HEK293 (cell line): ENCODE results near the gene KCNMA1.

Experiments used
- CTCF ChIA-PET: fragments of 350-600 bp; formaldehyde crosslinking; extraction: SDS; loops from one replicate; lab custom pipeline; 2021; ENCODE audit warnings: antibody characterized with exemption; lab: Yijun Ruan, JAX
- POLR2A ChIA-PET: fragments of 300-600 bp; formaldehyde crosslinking; extraction: SDS; loops from one replicate; lab custom pipeline; 2020; ENCODE audit warnings: antibody characterized with exemption, inconsistent platforms; lab: Yijun Ruan, JAX
- H3K27ac ChIP-seq: fragments of 200-500 bp; sonication (Bioruptor generic); 2 replicates; pipeline ENCODE4 v1.5.1; 2014; ENCODE audit warnings: low read depth, low read length, control low read depth, inconsistent platforms; ENCODE audit errors: extremely low read depth
- H3K36me3 ChIP-seq, 2 experiments: fragments of 200-500 bp in 1 of 2; sonication (Bioruptor generic) in 1 of 2; 1 replicate in 1 of 2; 2 replicates in 1 of 2; pipeline ENCODE4 v1.5.1; 2014 to 2017; ENCODE audit warnings: inconsistent platforms in 2 of 2, low read length in 2 of 2; ENCODE audit not compliant: control insufficient read depth in 2 of 2, insufficient read depth in 1 of 2
- H3K4me1 ChIP-seq: fragments of 200-500 bp; sonication (Bioruptor generic); 2 replicates; pipeline ENCODE4 v1.5.1; 2014; ENCODE audit warnings: mild to moderate bottlenecking, low read length, inconsistent platforms; ENCODE audit not compliant: control insufficient read depth, insufficient read depth
- H3K4me3 ChIP-seq: 2 replicates; pipeline ENCODE4 v1.5.1; 2011; ENCODE audit warnings: low read depth, mild to moderate bottlenecking, control low read depth, low read length, moderate library complexity
- H3K9me3 ChIP-seq: fragments of 200-500 bp; sonication (Bioruptor generic); 2 replicates; pipeline ENCODE4 v1.5.1; 2014; ENCODE audit warnings: low read depth, low read length, inconsistent platforms; ENCODE audit not compliant: control insufficient read depth, insufficient read depth
- ATF2 ChIP-seq: fragments of 450-650 bp; formaldehyde crosslinking; IDR thresholded peaks from 2 replicates; pipeline ENCODE4 v1.5.1; 2016; ENCODE audit warnings: missing biosample characterization, missing genetic modification characterization, low read depth
- BCL11B ChIP-seq: fragments of 450-650 bp; formaldehyde crosslinking; IDR thresholded peaks from 2 replicates; pipeline ENCODE4 v1.5.1; 2016; ENCODE audit warnings: low read depth, missing biosample characterization, missing genetic modification characterization
- BCL6B ChIP-seq: fragments of 450-650 bp; formaldehyde crosslinking; IDR thresholded peaks from 2 replicates; pipeline ENCODE4 v1.5.1; 2017; ENCODE audit warnings: missing biosample characterization, missing genetic modification characterization
- HOXA7 ChIP-seq: sonication (generic); formaldehyde crosslinking; IDR thresholded peaks from 2 replicates; pipeline ENCODE4 v1.8.1; 2022; ENCODE audit warnings: missing genetic modification reagents, borderline replicate concordance
- KLF10 ChIP-seq: fragments of 450-650 bp; IDR thresholded peaks from 2 replicates; pipeline ENCODE4 v1.5.1; 2018; ENCODE audit warnings: missing biosample characterization, mild to moderate bottlenecking, missing genetic modification characterization
- KLF9 ChIP-seq: fragments of 450-650 bp; formaldehyde crosslinking; IDR thresholded peaks from 2 replicates; pipeline ENCODE4 v1.5.1; 2016; ENCODE audit warnings: missing biosample characterization, missing genetic modification characterization, low read depth
- PRDM1 ChIP-seq: fragments of 450-650 bp; formaldehyde crosslinking; IDR thresholded peaks from 2 replicates; pipeline ENCODE4; 2016; ENCODE audit warnings: missing biosample characterization, missing genetic modification characterization
- REPIN1 ChIP-seq: fragments of 450-650 bp; formaldehyde crosslinking; IDR thresholded peaks from 2 replicates; pipeline ENCODE4 v1.5.1; 2017; ENCODE audit warnings: missing biosample characterization, missing genetic modification characterization, low read depth
- ZNF114 ChIP-seq: fragments of 450-650 bp; formaldehyde crosslinking; IDR thresholded peaks from 2 replicates; pipeline ENCODE4 v1.5.0; 2017; ENCODE audit warnings: missing biosample characterization, missing genetic modification characterization
- ZNF146 ChIP-seq: fragments of 450-650 bp; formaldehyde crosslinking; IDR thresholded peaks from 2 replicates; pipeline ENCODE4 v1.5.1; 2016; ENCODE audit warnings: missing biosample characterization, missing genetic modification characterization
- ZNF169 ChIP-seq: fragments of 450-650 bp; formaldehyde crosslinking; IDR thresholded peaks from 2 replicates; pipeline ENCODE4 v1.5.1; 2016; ENCODE audit warnings: missing biosample characterization, missing genetic modification characterization
- ZNF174 ChIP-seq: fragments of 450-650 bp; formaldehyde crosslinking; IDR thresholded peaks from 2 replicates; pipeline ENCODE4 v1.5.0; 2017; ENCODE audit warnings: missing biosample characterization, mild to moderate bottlenecking, missing genetic modification characterization
- ZNF239 ChIP-seq: fragments of 450-650 bp; formaldehyde crosslinking; IDR thresholded peaks from 2 replicates; pipeline ENCODE4 v1.5.1; 2016; ENCODE audit warnings: missing biosample characterization, missing genetic modification characterization
- ZNF302 ChIP-seq: fragments of 450-650 bp; formaldehyde crosslinking; IDR thresholded peaks from 2 replicates; pipeline ENCODE4 v1.5.1; 2016; ENCODE audit warnings: missing biosample characterization, missing genetic modification characterization, low read depth
- ZNF335 ChIP-seq: fragments of 450-650 bp; formaldehyde crosslinking; conservative IDR thresholded peaks from 2 replicates; pipeline ENCODE4 v1.5.1; 2016; ENCODE audit warnings: missing biosample characterization, missing genetic modification characterization
- ZNF341 ChIP-seq: fragments of 450-650 bp; formaldehyde crosslinking; IDR thresholded peaks from 2 replicates; pipeline ENCODE4; 2016; ENCODE audit warnings: low read depth, missing biosample characterization, missing genetic modification characterization
- ZNF501 ChIP-seq: fragments of 450-650 bp; formaldehyde crosslinking; IDR thresholded peaks from 2 replicates; pipeline ENCODE4 v1.5.1; 2016; ENCODE audit warnings: missing biosample characterization, missing genetic modification characterization
- ZNF521 ChIP-seq: fragments of 450-650 bp; formaldehyde crosslinking; IDR thresholded peaks from 2 replicates; pipeline ENCODE4 v1.5.1; 2017; ENCODE audit warnings: missing biosample characterization, mild to moderate bottlenecking, missing genetic modification characterization
- ZNF626 ChIP-seq: fragments of 450-650 bp; sonication (Bioruptor Pico); formaldehyde crosslinking; IDR thresholded peaks from 2 replicates; pipeline ENCODE4 v1.5.1; 2018; ENCODE audit warnings: missing biosample characterization, missing genetic modification characterization, inconsistent platforms
- ZNF654 ChIP-seq: fragments of 450-650 bp; formaldehyde crosslinking; IDR thresholded peaks from 2 replicates; pipeline ENCODE4 v1.5.1; 2016; ENCODE audit warnings: low read depth, missing biosample characterization, missing genetic modification characterization
- ZSCAN16 ChIP-seq: fragments of 450-650 bp; formaldehyde crosslinking; IDR thresholded peaks from 2 replicates; pipeline ENCODE4 v1.5.1; 2016; ENCODE audit warnings: missing biosample characterization, missing genetic modification characterization
- TF ChIP-seq, protein P1 (sequence below): fragments of 450-650 bp; IDR thresholded peaks from 2 replicates; pipeline ENCODE4 v1.5.1; 2018; ENCODE audit warnings: missing biosample characterization, missing genetic modification characterization
- TF ChIP-seq, protein P2 (sequence below): fragments of 450-650 bp; formaldehyde crosslinking; IDR thresholded peaks from 2 replicates; pipeline ENCODE4 v1.5.1; 2016; ENCODE audit warnings: missing biosample characterization, missing genetic modification characterization
- TF ChIP-seq, protein P3 (sequence below): fragments of 450-650 bp; formaldehyde crosslinking; IDR thresholded peaks from 2 replicates; pipeline ENCODE4 v1.5.1; 2016; ENCODE audit warnings: missing biosample characterization, missing genetic modification characterization

The KCNMA1 gene

GRCh38 chr10:76840802-76841201 is 796.8 kb downstream of the KCNMA1 start (continued):
- TF ChIP-seq ZNF169 (tag by site-specific recombination) (no peak), ZNF146 (no peak)
- TF ChIP-seq, protein P1, sequence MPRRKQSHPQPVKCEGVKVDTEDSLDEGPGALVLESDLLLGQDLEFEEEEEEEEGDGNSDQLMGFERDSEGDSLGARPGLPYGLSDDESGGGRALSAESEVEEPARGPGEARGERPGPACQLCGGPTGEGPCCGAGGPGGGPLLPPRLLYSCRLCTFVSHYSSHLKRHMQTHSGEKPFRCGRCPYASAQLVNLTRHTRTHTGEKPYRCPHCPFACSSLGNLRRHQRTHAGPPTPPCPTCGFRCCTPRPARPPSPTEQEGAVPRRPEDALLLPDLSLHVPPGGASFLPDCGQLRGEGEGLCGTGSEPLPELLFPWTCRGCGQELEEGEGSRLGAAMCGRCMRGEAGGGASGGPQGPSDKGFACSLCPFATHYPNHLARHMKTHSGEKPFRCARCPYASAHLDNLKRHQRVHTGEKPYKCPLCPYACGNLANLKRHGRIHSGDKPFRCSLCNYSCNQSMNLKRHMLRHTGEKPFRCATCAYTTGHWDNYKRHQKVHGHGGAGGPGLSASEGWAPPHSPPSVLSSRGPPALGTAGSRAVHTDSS (tag by site-specific recombination), result no peak

- CTCF ChIA-PET, result interaction anchor here (0.8 kb wide), 1 partner anchor 1295 kb away, joined by 3 read pairs; no protein-coding TSS in a partner anchor
- no peaks in the 10 kb centered on the region for H3K36me3 ChIP-seq
- no peak overlapping the region for H3K27ac ChIP-seq
- no peak overlapping the region for H3K4me3 ChIP-seq
- no peaks in the 10 kb centered on the region for H3K9me3 ChIP-seq
- H3K4me1 ChIP-seq, result no peaks in the 10 kb centered on the region
- TF ChIP-seq ZNF521 (tag by site-specific recombination), result no peak
- TF ChIP-seq ZNF302 (tag by site-specific recombination), result no peak
- TF ChIP-seq ZNF501 (tag by site-specific recombination), result no peak
- TF ChIP-seq PRDM1 (tag by site-specific recombination), result no peak
- TF ChIP-seq ZNF626 (tag by site-specific recombination), result no peak
- TF ChIP-seq, protein P2, sequence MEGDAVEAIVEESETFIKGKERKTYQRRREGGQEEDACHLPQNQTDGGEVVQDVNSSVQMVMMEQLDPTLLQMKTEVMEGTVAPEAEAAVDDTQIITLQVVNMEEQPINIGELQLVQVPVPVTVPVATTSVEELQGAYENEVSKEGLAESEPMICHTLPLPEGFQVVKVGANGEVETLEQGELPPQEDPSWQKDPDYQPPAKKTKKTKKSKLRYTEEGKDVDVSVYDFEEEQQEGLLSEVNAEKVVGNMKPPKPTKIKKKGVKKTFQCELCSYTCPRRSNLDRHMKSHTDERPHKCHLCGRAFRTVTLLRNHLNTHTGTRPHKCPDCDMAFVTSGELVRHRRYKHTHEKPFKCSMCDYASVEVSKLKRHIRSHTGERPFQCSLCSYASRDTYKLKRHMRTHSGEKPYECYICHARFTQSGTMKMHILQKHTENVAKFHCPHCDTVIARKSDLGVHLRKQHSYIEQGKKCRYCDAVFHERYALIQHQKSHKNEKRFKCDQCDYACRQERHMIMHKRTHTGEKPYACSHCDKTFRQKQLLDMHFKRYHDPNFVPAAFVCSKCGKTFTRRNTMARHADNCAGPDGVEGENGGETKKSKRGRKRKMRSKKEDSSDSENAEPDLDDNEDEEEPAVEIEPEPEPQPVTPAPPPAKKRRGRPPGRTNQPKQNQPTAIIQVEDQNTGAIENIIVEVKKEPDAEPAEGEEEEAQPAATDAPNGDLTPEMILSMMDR, result no peak
- POLR2A ChIA-PET, result interaction anchor here (0.7 kb wide), 1 partner anchor 73 kb away, joined by 7 read pairs; no protein-coding TSS in a partner anchor
Measured at GRCh38 chr10:76839276-76839675, 798.3 kb downstream of the KCNMA1 start.

DNA sequence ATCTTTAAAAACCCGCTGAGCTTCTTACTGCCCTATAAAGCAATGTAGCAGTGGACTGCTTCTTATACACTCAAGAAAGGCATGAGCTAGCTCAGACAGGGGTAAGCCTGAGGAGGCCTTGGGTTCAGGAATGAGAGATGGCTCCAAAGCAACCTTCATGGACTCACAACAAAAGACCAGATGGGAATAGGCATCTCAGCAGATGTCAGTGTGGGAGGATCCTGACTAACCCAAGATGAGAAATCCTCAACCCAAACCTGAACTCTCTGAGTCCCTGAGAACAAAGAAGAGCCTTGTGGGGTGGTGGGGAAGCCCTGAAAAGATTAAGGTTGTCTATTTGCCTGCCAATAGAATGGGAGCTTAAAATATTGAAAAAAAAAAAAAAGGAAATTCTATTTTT is 807.4 kb downstream of the KCNMA1 start:
- no peak for TF ChIP-seq ZSCAN16
- TF ChIP-seq ZNF335 (tag by site-specific recombination), result no peak
- TF ChIP-seq ZNF114 (tag by site-specific recombination), result no peak
- TF ChIP-seq REPIN1, result no peak
- TF ChIP-seq ZNF654 (tag by site-specific recombination), result no peak
- TF ChIP-seq, all 188 proteins: peak for 0
- Histone ChIP-seq H3K36me3 (no peaks in the 10 kb centered on the region), H3K4me3 (no peak overlapping the region), H3K27ac (no peak overlapping the region), H3K9me3 (no peaks in the 10 kb centered on the region), H3K4me1 (no peaks in the 10 kb centered on the region)
- ChIA-PET CTCF (no interaction called here), POLR2A (no interaction called here)

- Histone ChIP-seq H3K4me1 (no peaks in the 10 kb centered on the region), H3K4me3 (no peak overlapping the region), H3K9me3 (no peaks in the 10 kb centered on the region), H3K27ac (no peak overlapping the region), H3K36me3 (no peaks in the 10 kb centered on the region)
- ChIA-PET CTCF (no interaction called here), POLR2A (no interaction called here)
- no peak for TF ChIP-seq ATF2
- no peak for TF ChIP-seq ZNF341 (tag by site-specific recombination)
- no peak for TF ChIP-seq ZNF174
- TF ChIP-seq BCL6B, result no peak
- TF ChIP-seq KLF9 (tag by site-specific recombination), result no peak
- no peak for TF ChIP-seq ZNF169 (tag by site-specific recombination)
- no peak for TF ChIP-seq HOXA7 (CRISPR knock-in tag)
- no peak for TF ChIP-seq ZNF521 (tag by site-specific recombination)
- TF ChIP-seq BCL11B (tag by site-specific recombination), result no peak
- TF ChIP-seq, protein P3, sequence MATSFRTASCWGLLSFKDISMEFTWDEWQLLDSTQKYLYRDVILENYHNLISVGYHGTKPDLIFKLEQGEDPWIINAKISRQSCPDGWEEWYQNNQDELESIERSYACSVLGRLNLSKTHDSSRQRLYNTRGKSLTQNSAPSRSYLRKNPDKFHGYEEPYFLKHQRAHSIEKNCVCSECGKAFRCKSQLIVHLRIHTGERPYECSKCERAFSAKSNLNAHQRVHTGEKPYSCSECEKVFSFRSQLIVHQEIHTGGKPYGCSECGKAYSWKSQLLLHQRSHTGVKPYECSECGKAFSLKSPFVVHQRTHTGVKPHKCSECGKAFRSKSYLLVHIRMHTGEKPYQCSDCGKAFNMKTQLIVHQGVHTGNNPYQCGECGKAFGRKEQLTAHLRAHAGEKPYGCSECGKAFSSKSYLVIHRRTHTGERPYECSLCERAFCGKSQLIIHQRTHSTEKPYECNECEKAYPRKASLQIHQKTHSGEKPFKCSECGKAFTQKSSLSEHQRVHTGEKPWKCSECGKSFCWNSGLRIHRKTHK (tag by site-specific recombination), result no peak
- TF ChIP-seq ZNF239, result no peak
- TF ChIP-seq KLF10 (tag by site-specific recombination), result no peak
Measured at GRCh38 chr10:76829724-76830123, 807.9 kb downstream of the KCNMA1 start.
